H9 (cell line): ENCODE results near the gene GBP4. TPM values are rescaled to one million over a fixed set of nuclear protein-coding genes. Genes with fewer than 3 reads are reported as not detected.

ENCODE experiments used
- DNase-seq: peaks from one replicate; pipeline ENCODE4 v3.0.0-alpha.2; 2017
- H2AFZ ChIP-seq: one replicate; pipeline ENCODE4 v1.6.1; 2013; ENCODE audit warnings: mild to moderate bottlenecking, low read length, control low read depth, moderate library complexity
- H2AK5ac ChIP-seq: 2 replicates; pipeline ENCODE4 v1.6.1; 2013; ENCODE audit warnings: low read length, control low read depth, mixed read lengths; ENCODE audit not compliant: insufficient read length
- H2BK120ac ChIP-seq: one replicate; pipeline ENCODE4 v1.6.1; 2013; ENCODE audit warnings: low read depth, mild to moderate bottlenecking, low read length, control low read depth, inconsistent platforms; ENCODE audit not compliant: poor library complexity, severe bottlenecking
- H2BK12ac ChIP-seq: 2 replicates; pipeline ENCODE4 v1.6.1; 2013; ENCODE audit warnings: low read length, control low read depth, mixed read lengths, low read depth; ENCODE audit not compliant: insufficient read length
- H2BK15ac ChIP-seq: 2 replicates; pipeline ENCODE4 v1.6.1; 2013; ENCODE audit warnings: low read depth, low read length, control low read depth
- H2BK20ac ChIP-seq: one replicate; pipeline ENCODE4 v1.6.1; 2013; ENCODE audit warnings: low read depth, mild to moderate bottlenecking, low read length, control low read depth, inconsistent platforms; ENCODE audit not compliant: poor library complexity, severe bottlenecking
- H2BK5ac ChIP-seq: 2 replicates; pipeline ENCODE4 v1.6.1; 2013; ENCODE audit warnings: low read length, control low read depth, mixed read lengths; ENCODE audit not compliant: insufficient read length
- H3K14ac ChIP-seq: 2 replicates; pipeline ENCODE4 v1.6.1; 2013; ENCODE audit warnings: low read length, control low read depth; ENCODE audit not compliant: insufficient read depth
- H3K18ac ChIP-seq: 2 replicates; pipeline ENCODE4 v1.6.1; 2013; ENCODE audit warnings: low read depth, mild to moderate bottlenecking, mixed read lengths, low read length, control low read depth; ENCODE audit not compliant: insufficient read length
- H3K23ac ChIP-seq: 2 replicates; pipeline ENCODE4 v1.6.1; 2013; ENCODE audit warnings: low read length, control low read depth, mixed read lengths, low read depth; ENCODE audit not compliant: insufficient read length
- H3K23me2 ChIP-seq: 2 replicates; pipeline ENCODE4 v1.6.1; 2013; ENCODE audit warnings: low read depth, mild to moderate bottlenecking, mixed read lengths, low read length, control low read depth; ENCODE audit not compliant: insufficient read length, poor library complexity, severe bottlenecking
- H3K27ac ChIP-seq: 2 replicates; pipeline ENCODE4 v1.5.1; 2013; ENCODE audit warnings: low read length, control low read depth, mixed read lengths, low read depth; ENCODE audit not compliant: insufficient read length
- H3K27me3 ChIP-seq: 2 replicates; pipeline ENCODE4 v1.6.1; 2013; ENCODE audit warnings: low read length, control low read depth, inconsistent platforms; ENCODE audit not compliant: insufficient read depth
- H3K4ac ChIP-seq: 2 replicates; pipeline ENCODE4 v1.6.1; 2013; ENCODE audit warnings: low read depth, mild to moderate bottlenecking, control low read depth, inconsistent platforms, low read length, moderate library complexity
- H3K4me1 ChIP-seq: 2 replicates; pipeline ENCODE4 v1.6.1; 2013; ENCODE audit warnings: low read length, control low read depth, inconsistent platforms; ENCODE audit not compliant: insufficient read depth
- H3K4me2 ChIP-seq: 2 replicates; pipeline ENCODE4 v1.6.1; 2013; ENCODE audit warnings: low read length, control low read depth, mixed read lengths; ENCODE audit not compliant: insufficient read length, insufficient read depth
- H3K56ac ChIP-seq: 2 replicates; pipeline ENCODE4 v1.6.1; 2013; ENCODE audit warnings: low read depth, mild to moderate bottlenecking, mixed read lengths, low read length, control low read depth; ENCODE audit not compliant: insufficient read length
- H3K79me1 ChIP-seq: 2 replicates; pipeline ENCODE4 v1.6.1; 2013; ENCODE audit warnings: low read depth, mild to moderate bottlenecking, moderate library complexity, low read length, control low read depth, inconsistent platforms; ENCODE audit not compliant: insufficient read depth, poor library complexity, severe bottlenecking
- H3K79me2 ChIP-seq: 2 replicates; pipeline ENCODE4 v1.6.1; 2013; ENCODE audit warnings: low read length, control low read depth, inconsistent platforms; ENCODE audit not compliant: insufficient read depth
- H3K9ac ChIP-seq: 2 replicates; pipeline ENCODE4 v1.6.1; 2013; ENCODE audit warnings: low read length, control low read depth, mixed read lengths; ENCODE audit not compliant: insufficient read length; ENCODE audit errors: extremely low read depth
- H3K9me3 ChIP-seq: one replicate; pipeline ENCODE4 v1.6.1; 2013; ENCODE audit warnings: low read depth, low read length, inconsistent platforms; ENCODE audit not compliant: control insufficient read depth
- H3T11ph ChIP-seq: one replicate; pipeline ENCODE4 v1.6.1; 2013; ENCODE audit warnings: mild to moderate bottlenecking, low read length, control low read depth, inconsistent platforms
- H4K20me1 ChIP-seq: one replicate; pipeline ENCODE4 v1.6.1; 2013; ENCODE audit not compliant: control insufficient read depth, insufficient read length, insufficient read depth
- H4K5ac ChIP-seq: 2 replicates; pipeline ENCODE4 v1.6.1; 2013; ENCODE audit warnings: low read depth, mild to moderate bottlenecking, mixed read lengths, low read length, control low read depth; ENCODE audit not compliant: insufficient read length
- H4K8ac ChIP-seq: replicated peaks from 2 replicates; pipeline ENCODE4 v1.6.1; 2013; ENCODE audit warnings: low read length, control low read depth, mixed read lengths, low read depth; ENCODE audit not compliant: insufficient read length
- H4K91ac ChIP-seq: 2 replicates; pipeline ENCODE4 v1.6.1; 2013; ENCODE audit warnings: low read depth, mild to moderate bottlenecking, moderate library complexity, mixed read lengths, low read length, control low read depth; ENCODE audit not compliant: insufficient read length
- H3K27ac Mint-ChIP-seq, 3 experiments: 2 replicates in 2 of 3; 3 replicates in 1 of 3; pipeline ENCODE4 v1.8.0; 2020 to 2021; ENCODE audit warnings: mixed read lengths in 3 of 3, mild to moderate bottlenecking in 1 of 3, moderate library complexity in 1 of 3
- H3K27me3 Mint-ChIP-seq: 2 replicates; pipeline ENCODE4 v1.8.0; 2021; ENCODE audit warnings: low read depth, mild to moderate bottlenecking, moderate library complexity, mixed read lengths
- H3K36me3 Mint-ChIP-seq, 3 experiments: 2 replicates in 2 of 3; 3 replicates in 1 of 3; pipeline ENCODE4 v1.8.0; 2020 to 2021; ENCODE audit warnings: low read depth in 3 of 3, mixed read lengths in 3 of 3; ENCODE audit not compliant: insufficient read depth in 1 of 3
- H3K4me1 Mint-ChIP-seq, 2 experiments: 2 replicates each; pipeline ENCODE4 v1.8.0; 2020; ENCODE audit warnings: mixed read lengths in 2 of 2
- H3K4me3 Mint-ChIP-seq, 2 experiments: 2 replicates in 1 of 2; 3 replicates in 1 of 2; pipeline ENCODE4 v1.8.0; 2020 to 2021; ENCODE audit warnings: mild to moderate bottlenecking in 2 of 2, mixed read lengths in 2 of 2, moderate library complexity in 1 of 2
- H3K9me3 Mint-ChIP-seq, 2 experiments: 2 replicates in 1 of 2; 3 replicates in 1 of 2; pipeline ENCODE4 v1.8.0; 2020; ENCODE audit warnings: mild to moderate bottlenecking in 2 of 2, mixed read lengths in 2 of 2, moderate library complexity in 1 of 2
- WGBS: extraction: QIAGEN DNeasy Blood & Tissue Kit; methylation state at CpG from one replicate; pipeline ENCODE4 v1.1.7; 2013; ENCODE audit warnings: missing lambda C conversion rate, low lambda C conversion rate, mixed read lengths; ENCODE audit not compliant: insufficient read length; ENCODE audit errors: extremely low coverage; 5-methylcytosine and 5-hydroxymethylcytosine counted together
- total RNA-seq: library from RNA; stranded (reverse); gene quantifications from 2 replicates; pipeline ENCODE4 v1.2.1, GENCODE V29; 2021
- TF ChIP-seq, protein P1 (sequence below): fragments of 200-600 bp; sonication (generic); conservative IDR thresholded peaks from 3 replicates; pipeline ENCODE4 v1.8.0; 2021; ENCODE audit warnings: antibody characterized with exemption, mild to moderate bottlenecking

The GBP4 gene
- total RNA-seq, 1 experiment from 2014 or later = not detected

DNA sequence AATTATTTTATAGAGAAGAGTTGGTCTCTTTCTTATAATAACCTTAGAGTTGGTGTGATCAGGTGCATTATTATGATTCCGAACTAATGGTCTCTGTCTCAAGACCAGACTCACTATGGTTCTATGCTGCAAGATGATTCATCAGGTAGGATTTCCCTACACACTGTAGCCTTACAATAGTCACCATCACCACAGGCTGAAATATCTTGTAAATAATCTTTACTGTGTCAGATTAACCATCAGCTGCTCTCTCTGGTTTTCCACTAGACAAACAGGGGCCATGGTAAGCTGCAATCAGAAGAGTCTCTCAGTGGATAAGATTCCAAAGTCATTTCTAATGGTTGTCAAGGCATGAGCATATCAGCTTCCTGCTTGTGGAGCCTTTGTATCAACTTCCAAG, 4.4 kb upstream of the GBP4 start:
- Mint-ChIP-seq H3K4me1 (peaks cover 2 to 4% of the 10 kb centered on the region in 2 experiments; a peak in 1 of 4 replicates), H3K27ac (no peak overlapping the region), H3K4me3 (no peak overlapping the region), H3K9me3 (peaks cover 18 to 29% of the 10 kb centered on the region in 2 experiments), H3K36me3 (peaks cover 2 to 12% (median 12%) of the 10 kb centered on the region in 3 experiments; a peak in 6 of 7 replicates), H3K27me3 (no peaks in the 10 kb centered on the region)
- no peak overlapping the region for H4K91ac ChIP-seq
- H3K9ac ChIP-seq = no peak overlapping the region
- no peak overlapping the region for H3K56ac ChIP-seq
- H4K5ac ChIP-seq = no peak overlapping the region
- no peaks in the 10 kb centered on the region for H3K27me3 ChIP-seq
- no peak overlapping the region for H2BK20ac ChIP-seq
- no peak overlapping the region for H2BK5ac ChIP-seq
- no CpG with 5 or more reads among the region's 1 CpG for WGBS
- no peak overlapping the region for H3K4ac ChIP-seq
- TF ChIP-seq, protein P1, sequence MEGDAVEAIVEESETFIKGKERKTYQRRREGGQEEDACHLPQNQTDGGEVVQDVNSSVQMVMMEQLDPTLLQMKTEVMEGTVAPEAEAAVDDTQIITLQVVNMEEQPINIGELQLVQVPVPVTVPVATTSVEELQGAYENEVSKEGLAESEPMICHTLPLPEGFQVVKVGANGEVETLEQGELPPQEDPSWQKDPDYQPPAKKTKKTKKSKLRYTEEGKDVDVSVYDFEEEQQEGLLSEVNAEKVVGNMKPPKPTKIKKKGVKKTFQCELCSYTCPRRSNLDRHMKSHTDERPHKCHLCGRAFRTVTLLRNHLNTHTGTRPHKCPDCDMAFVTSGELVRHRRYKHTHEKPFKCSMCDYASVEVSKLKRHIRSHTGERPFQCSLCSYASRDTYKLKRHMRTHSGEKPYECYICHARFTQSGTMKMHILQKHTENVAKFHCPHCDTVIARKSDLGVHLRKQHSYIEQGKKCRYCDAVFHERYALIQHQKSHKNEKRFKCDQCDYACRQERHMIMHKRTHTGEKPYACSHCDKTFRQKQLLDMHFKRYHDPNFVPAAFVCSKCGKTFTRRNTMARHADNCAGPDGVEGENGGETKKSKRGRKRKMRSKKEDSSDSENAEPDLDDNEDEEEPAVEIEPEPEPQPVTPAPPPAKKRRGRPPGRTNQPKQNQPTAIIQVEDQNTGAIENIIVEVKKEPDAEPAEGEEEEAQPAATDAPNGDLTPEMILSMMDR = no peak
- H3K9me3 ChIP-seq = peaks cover 7% of the 10 kb centered on the region
- no peaks in the 10 kb centered on the region for H4K20me1 ChIP-seq
- no peak overlapping the region for H3T11ph ChIP-seq
- no peaks in the 10 kb centered on the region for H3K79me2 ChIP-seq
- no peak for DNase-seq
- no peak overlapping the region for H2AK5ac ChIP-seq
- H3K23me2 ChIP-seq = no peaks in the 10 kb centered on the region
- no peak overlapping the region for H3K27ac ChIP-seq
- H3K23ac ChIP-seq = no peak overlapping the region
- no peak overlapping the region for H3K18ac ChIP-seq
- H2BK12ac ChIP-seq = no peak overlapping the region
- H2BK15ac ChIP-seq = no peak overlapping the region
- no peak overlapping the region for H4K8ac ChIP-seq
- H3K4me2 ChIP-seq = no peak overlapping the region
- no peak overlapping the region for H2AFZ ChIP-seq
- no peaks in the 10 kb centered on the region for H3K79me1 ChIP-seq
- no peak overlapping the region for H2BK120ac ChIP-seq
- H3K14ac ChIP-seq = no peak overlapping the region
- no peaks in the 10 kb centered on the region for H3K4me1 ChIP-seq
